Kidney (tissue), 14 donors: ENCODE data around the gene MST1R. TPM values are rescaled to one million over a fixed set of nuclear protein-coding genes. Genes with fewer than 3 reads are reported as not detected.
A peak's percentile ranks its signal among the peaks of the same experiment; 100 is the strongest.

ENCODE experiments used
- DNase-seq, 5 donors: peaks; one replicate each; pipeline ENCODE4 v3.0.0-alpha.2; 2013 to 2020
- FAIRE-seq: peaks from 2 replicates; lab custom pipeline; 2012; peaks lifted over from hg19 to GRCh38; lab: Jason Lieb, UNC
- H3K27ac ChIP-seq, 2 donors: one replicate each; pipeline ENCODE4 v1.7.0; 2013; ENCODE audit warnings: low read depth in 2 of 2, low read length in 2 of 2, inconsistent platforms in 1 of 2
- H3K27me3 ChIP-seq: one replicate; pipeline ENCODE4 v1.7.1; 2013; ENCODE audit warnings: low read length, inconsistent platforms; ENCODE audit not compliant: control insufficient read depth, insufficient read depth
- H3K36me3 ChIP-seq, 3 donors: one replicate each; pipeline versions ENCODE4 v1.7.0 to v1.7.1; 2013; ENCODE audit warnings: low read length in 3 of 3, control low read depth in 1 of 3, inconsistent platforms in 1 of 3; ENCODE audit not compliant: insufficient read depth in 3 of 3, control insufficient read depth in 2 of 3
- H3K4me1 ChIP-seq, 3 donors: one replicate each; pipeline versions ENCODE4 v1.7.0 to v1.7.1; 2013; ENCODE audit warnings: low read length in 3 of 3, inconsistent platforms in 1 of 3, low read depth in 1 of 3; ENCODE audit not compliant: control insufficient read depth in 2 of 3, insufficient read depth in 2 of 3
- H3K4me3 ChIP-seq, 3 donors: one replicate each; pipeline versions ENCODE4 v1.7.0 to v1.8.1; 2013; ENCODE audit warnings: low read length in 3 of 3, control low read depth in 1 of 3, inconsistent platforms in 1 of 3
- H3K9ac ChIP-seq, 3 donors: one replicate each; pipeline versions ENCODE4 v1.7.0 to v1.7.1; 2013; ENCODE audit warnings: low read length in 3 of 3, control low read depth in 1 of 3, inconsistent platforms in 1 of 3
- H3K9me3 ChIP-seq, 3 donors: one replicate each; pipeline versions ENCODE4 v1.7.0 to v1.7.1; 2013; ENCODE audit warnings: low read length in 3 of 3, control low read depth in 1 of 3, inconsistent platforms in 1 of 3; ENCODE audit not compliant: control insufficient read depth in 2 of 3, insufficient read depth in 1 of 3
- CTCF ChIP-seq: IDR thresholded peaks from 3 replicates; pipeline ENCODE4 v1.5.1; 2012; ENCODE audit warnings: mild to moderate bottlenecking, moderate library complexity, borderline replicate concordance; ENCODE audit not compliant: insufficient read depth; ENCODE audit errors: extremely low read depth
- intact Hi-C: fragments of 100-400 bp; cut with DNase I; formaldehyde crosslinking; loops from one replicate; pipeline ENCODE4 v1.11.1; 2022
- polyA plus RNA-seq: library from polyadenylated mRNA; stranded (reverse); fragments of 350-450 nt; fragmentation: Illumina TruSeq; extraction: RNeasy Lipid Tissue Mini Kit (QIAGEN cat#74804); gene quantifications from one replicate; pipeline ENCODE4 v1.2.3, GENCODE V29; 2014; ENCODE audit warnings: low read depth, low replicate concordance; ENCODE audit not compliant: insufficient read depth
- total RNA-seq: library from RNA; stranded (reverse); fragmentation: NEBNext Ultra II Directional; extraction: Animal tissue kit (Norgen Biotek cat#: 25700); gene quantifications from one replicate; pipeline ENCODE4 v1.2.1, GENCODE V29; 2021
- donor health status: control.
- donor health status: control.
- donor health status: control.
- donor health status: control.
- donor health status: control.
- donor health status: DM: yes; HTN: yes; CAD: no.
- donor health status: Normal renal cell carcinoma (clear cell type).

MST1R gene
- total and polyA plus RNA-seq, 2 donors from 2014 or later: 0.30 to 29.6 TPM

- FAIRE-seq (no peak), DNase-seq (peak in 4 of 5 donors; percentile 28 to 82 (median 68))
- Histone ChIP-seq H3K9ac (no peak overlapping the region), H3K4me1 (no peaks in the 10 kb centered on the region), H3K27ac (no peak overlapping the region), H3K9me3 (no peaks in the 10 kb centered on the region), H3K36me3 (no peaks in the 10 kb centered on the region), H3K27me3 (peaks cover 7% of the 10 kb centered on the region), H3K4me3 (no peak overlapping the region)
- TF ChIP-seq CTCF: no peak
- intact Hi-C loops: no loop called here
These were observed 35.8 kb downstream of the MST1R start for GRCh38 chr3:49867871-49868321.

GRCh38 chr3:49867400-49867799, 36.3 kb downstream of the MST1R start:
- FAIRE-seq: no peak
- TF ChIP-seq CTCF: no peak
- Histone ChIP-seq H3K4me1 (no peaks in the 10 kb centered on the region), H3K9me3 (no peaks in the 10 kb centered on the region), H3K27me3 (peaks cover 7% of the 10 kb centered on the region), H3K36me3 (no peaks in the 10 kb centered on the region), H3K9ac (no peak overlapping the region), H3K4me3 (no peak overlapping the region), H3K27ac (no peak overlapping the region)
- no peak for DNase-seq
- intact Hi-C loops: no loop called here

- DNase-seq (no peak), FAIRE-seq (no peak)
- peaks cover 6% of the 10 kb centered on the region for H3K27me3 ChIP-seq
- no peaks in the 10 kb centered on the region for H3K9me3 ChIP-seq
- no peak overlapping the region for H3K4me3 ChIP-seq
- no peak overlapping the region for H3K9ac ChIP-seq
- no peaks in the 10 kb centered on the region for H3K36me3 ChIP-seq
- no peaks in the 10 kb centered on the region for H3K4me1 ChIP-seq
- H3K27ac ChIP-seq: no peak overlapping the region
- intact Hi-C loops: no loop called here
- TF ChIP-seq CTCF: no peak
These were observed 38.4 kb downstream of the MST1R start for GRCh38 chr3:49865198-49865784.

GRCh38 chr3:49864505-49864904, 39.2 kb downstream of the MST1R start:
- no peaks in the 10 kb centered on the region for H3K9me3 ChIP-seq
- intact Hi-C loops: no loop called here
- DNase-seq (no peak), FAIRE-seq (no peak)
- peaks cover 3% of the 10 kb centered on the region for H3K27me3 ChIP-seq
- H3K4me1 ChIP-seq: no peaks in the 10 kb centered on the region
- no peaks in the 10 kb centered on the region for H3K36me3 ChIP-seq
- H3K4me3 ChIP-seq: no peak overlapping the region
- H3K9ac ChIP-seq: no peak overlapping the region
- TF ChIP-seq CTCF: no peak
- H3K27ac ChIP-seq: no peak overlapping the region
